Esophagus muscularis mucosa (tissue), 4 donors: ENCODE results near the gene GLS2.

Experiments used
- EP300 ChIP-seq: sonication (generic); formaldehyde crosslinking; IDR thresholded peaks from one replicate; pipeline ENCODE4 v1.6.1; 2017; ENCODE audit warnings: antibody characterized with exemption
- POLR2A ChIP-seq: fragments of 450-650 bp; IDR thresholded peaks from one replicate; pipeline ENCODE4 v1.6.1; 2017; ENCODE audit warnings: antibody characterized with exemption, moderate library complexity, mild to moderate bottlenecking, low read depth
- POLR2AphosphoS5 ChIP-seq, 2 donors: sonication (generic); formaldehyde crosslinking; IDR thresholded peaks; one replicate each; pipeline ENCODE4 v1.6.1; 2017; ENCODE audit warnings: antibody characterized with exemption in 2 of 2
- TF ChIP-seq, protein P1 (sequence below), 3 experiments: fragments of 200-600 bp in 2 of 3; fragments of 450-650 bp in 1 of 3; sonication (generic) in 2 of 3; IDR thresholded peaks; one replicate each; pipeline ENCODE4 v1.5.1; 2017 to 2019; ENCODE audit warnings: antibody characterized with exemption in 3 of 3, mild to moderate bottlenecking in 2 of 3, moderate library complexity in 1 of 3

DNA sequence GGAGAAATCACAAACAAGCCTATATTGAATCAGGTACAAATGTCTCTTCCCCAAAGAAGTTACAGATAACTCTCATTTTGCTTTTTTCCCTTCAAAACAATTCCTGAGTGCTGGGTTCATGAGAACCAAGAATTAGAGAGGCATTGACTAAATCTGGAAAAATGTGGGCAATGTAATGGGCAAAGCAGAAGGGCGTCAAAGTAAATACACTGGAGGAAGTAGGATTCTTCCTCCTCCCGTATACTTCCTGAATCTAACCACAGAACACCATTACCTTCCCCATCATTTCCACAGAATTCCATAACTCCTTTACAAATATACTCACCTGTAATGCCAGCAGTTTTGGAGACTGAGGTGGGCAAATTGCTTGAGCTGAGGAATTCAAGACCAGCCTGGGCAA lies 30.6 kb upstream of the GLS2 start:
- TF ChIP-seq, protein P1, sequence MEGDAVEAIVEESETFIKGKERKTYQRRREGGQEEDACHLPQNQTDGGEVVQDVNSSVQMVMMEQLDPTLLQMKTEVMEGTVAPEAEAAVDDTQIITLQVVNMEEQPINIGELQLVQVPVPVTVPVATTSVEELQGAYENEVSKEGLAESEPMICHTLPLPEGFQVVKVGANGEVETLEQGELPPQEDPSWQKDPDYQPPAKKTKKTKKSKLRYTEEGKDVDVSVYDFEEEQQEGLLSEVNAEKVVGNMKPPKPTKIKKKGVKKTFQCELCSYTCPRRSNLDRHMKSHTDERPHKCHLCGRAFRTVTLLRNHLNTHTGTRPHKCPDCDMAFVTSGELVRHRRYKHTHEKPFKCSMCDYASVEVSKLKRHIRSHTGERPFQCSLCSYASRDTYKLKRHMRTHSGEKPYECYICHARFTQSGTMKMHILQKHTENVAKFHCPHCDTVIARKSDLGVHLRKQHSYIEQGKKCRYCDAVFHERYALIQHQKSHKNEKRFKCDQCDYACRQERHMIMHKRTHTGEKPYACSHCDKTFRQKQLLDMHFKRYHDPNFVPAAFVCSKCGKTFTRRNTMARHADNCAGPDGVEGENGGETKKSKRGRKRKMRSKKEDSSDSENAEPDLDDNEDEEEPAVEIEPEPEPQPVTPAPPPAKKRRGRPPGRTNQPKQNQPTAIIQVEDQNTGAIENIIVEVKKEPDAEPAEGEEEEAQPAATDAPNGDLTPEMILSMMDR (IDR thresholded peaks at IDR 0.05), result no peak
- TF ChIP-seq POLR2AphosphoS5 (IDR thresholded peaks at IDR 0.05) (no peak), POLR2A (no peak), EP300 (no peak)
